Heart left ventricle (tissue), 16 donors: ENCODE data around the gene SLC35D3. TPM values are rescaled to one million over a fixed set of nuclear protein-coding genes. Genes with fewer than 3 reads are reported as not detected.
"Not testable (repeated sequence)": the region's sequence is repeated elsewhere in the genome, so short reads cannot be mapped to it uniquely, and the experiment has no call there.

Experiments
- ATAC-seq, 4 donors: fragments of 200-7000 bp; cut with Tn5 transposase; one replicate each; pipeline ENCODE4 v1.9.1; 2020 to 2022; ENCODE audit warnings: moderate library complexity in 4 of 4, mild to moderate bottlenecking in 3 of 4, moderate number of reproducible peaks in 1 of 4
- DNase-seq, 5 donors: peaks; one replicate each; pipeline ENCODE4 v3.0.0-alpha.2; 2020
- H3K27ac ChIP-seq, 12 donors: fragments of 200-600 bp; sonication (generic) in 4 of 12; one replicate each; pipeline versions ENCODE4 v1.5.0 to v1.8.0; 2016 to 2022; ENCODE audit warnings: mild to moderate bottlenecking in 2 of 12
- H3K27me3 ChIP-seq, 9 donors: fragments of 200-600 bp; sonication (generic) in 2 of 9; one replicate each; pipeline versions ENCODE4 v1.5.1 to v1.8.0; 2016 to 2022; ENCODE audit warnings: mild to moderate bottlenecking in 3 of 9
- H3K36me3 ChIP-seq, 9 donors: fragments of 200-600 bp; sonication (generic) in 2 of 9; one replicate each; pipeline versions ENCODE4 v1.5.0 to v1.8.0; 2018 to 2022; ENCODE audit warnings: mild to moderate bottlenecking in 2 of 9
- H3K4me1 ChIP-seq, 12 donors: fragments of 200-600 bp; sonication (generic) in 4 of 12; one replicate each; pipeline versions ENCODE4 v1.5.0 to v1.8.0; 2016 to 2022; ENCODE audit warnings: mild to moderate bottlenecking in 3 of 12
- H3K4me3 ChIP-seq, 12 donors: fragments of 200-600 bp; sonication (generic) in 4 of 12; one replicate each; pipeline versions ENCODE4 v1.5.0 to v1.8.0; 2017 to 2022; ENCODE audit warnings: mild to moderate bottlenecking in 9 of 12, moderate library complexity in 4 of 12
- H3K9me3 ChIP-seq, 12 donors: fragments of 200-600 bp; sonication (generic) in 4 of 12; one replicate each; pipeline versions ENCODE4 v1.5.0 to v1.8.0; 2016 to 2022; ENCODE audit warnings: mild to moderate bottlenecking in 1 of 12
- POLR2A ChIP-seq, 2 donors: fragments of 450-650 bp; IDR thresholded peaks; one replicate each; pipeline ENCODE4 v1.6.1; 2017; ENCODE audit warnings: antibody characterized with exemption in 2 of 2, mild to moderate bottlenecking in 2 of 2, moderate library complexity in 2 of 2
- WGBS, 4 donors: extraction: QIAGEN DNeasy Blood & Tissue Kit in 2 of 4; methylation state at CpG; one replicate each; pipeline versions ENCODE4 v1.1.5 to v1.1.7; 2013 to 2018; 5-methylcytosine and 5-hydroxymethylcytosine counted together
- intact Hi-C, 10 donors: fragments of 100-400 bp; cut with DNase I; formaldehyde crosslinking; loops; one replicate each; pipeline versions ENCODE4 v1.11.1 to v1.14.2; 2022
- polyA plus RNA-seq, 2 donors: library from polyadenylated mRNA; stranded (reverse); fragments of 200-250 nt; gene quantifications; one replicate each; pipeline ENCODE4 v1.2.3, GENCODE V29; 2013
- total RNA-seq, 9 donors: library from RNA; depleted of rRNA in 2 of 9; stranded (reverse); fragments of >200 nt in 2 of 9; fragmentation: NEBNext Ultra II Directional in 3 of 9; extraction: Animal tissue kit (Norgen Biotek cat#: 25700) in 3 of 9; gene quantifications; one replicate each; pipeline versions ENCODE4 v1.1.0 to v1.2.4, GENCODE V29; 2016 to 2023
- TF ChIP-seq, protein P1 (sequence below), 12 donors: fragments of 200-600 bp; sonication (generic) in 4 of 12; IDR thresholded peaks; one replicate each; pipeline versions ENCODE4 v1.5.0 to v1.8.0; 2018 to 2022; ENCODE audit warnings: antibody characterized with exemption in 12 of 12, mild to moderate bottlenecking in 5 of 12
- donor health status: ischemic (EF 13 %, LVEDD 7.1; RV severe dilation, severe dysfunction).
- donor health status: healthy with polysubstance abuse.
- donor health status: DM: no; HTN: yes; CAD: no.
- donor health status: DM: no; HTN: no; CAD: no.
- donor health status: ischemic (EF 25% LVEDD 6.9; RV normal size, moderate dysfunction).
- donor health status: ischemic (EF 25% LVEDD 5.7; RV mildly dilated, moderate dysfunction).
- donor health status: healthy.
- donor health status: DM: yes; HTN: yes; CAD: no.
- donor health status: ischemic (EF 35%, LVEDD 5.7; RV mildly dilated, moderate dysfunction).
- donor health status: nonischemic (EF 11% LVEDD 7.7; RV severe dilation, severe dysfunction).
- donor health status: DM: yes; HTN: yes; CAD: no.
- donor health status: PGD.
- donor health status: ischemic (EF 29% LVEDD 5.4; RV normal size, mild dysfunction).
- donor health status: nonischemic (EF 23%, LVEDD 6.1; RV moderate dilation, normal function).

Gene SLC35D3
- total and polyA plus RNA-seq, 11 donors = 0.03 to 0.16 TPM; not detected in 9

DNA sequence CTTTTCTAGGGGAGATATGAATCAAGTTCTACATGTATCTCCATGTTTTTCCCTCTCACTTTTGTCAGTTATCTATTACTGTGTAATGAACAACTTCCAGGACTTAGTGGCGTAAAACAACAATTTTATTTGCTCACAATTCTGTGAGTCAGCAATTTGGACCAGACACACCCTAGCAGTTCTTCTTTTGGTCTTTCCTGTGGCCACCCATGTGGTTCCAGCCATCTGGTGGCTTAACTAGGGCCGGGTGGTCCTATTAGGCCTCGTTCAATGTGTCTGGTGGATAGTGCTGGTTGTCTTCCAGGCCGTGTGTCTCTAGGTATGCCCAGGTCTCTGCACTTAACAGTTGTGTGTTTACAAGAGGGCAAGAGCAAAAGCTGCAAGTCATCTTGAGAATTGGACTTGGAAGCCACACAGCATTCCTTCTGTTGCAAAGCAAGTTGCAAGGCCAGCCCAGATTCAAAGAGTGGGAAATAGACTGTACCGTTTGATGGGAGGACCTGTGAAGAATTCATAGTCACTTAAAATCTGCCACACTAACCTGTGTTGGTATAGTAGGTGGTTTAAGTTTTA lies 20.8 kb upstream of the SLC35D3 start:
- H3K27me3 ChIP-seq = no peaks in the 10 kb centered on the region
- peaks cover 0 to 6% (median 0%) of the 10 kb centered on the region in 12 donors for H3K4me1 ChIP-seq
- TF ChIP-seq POLR2A (IDR thresholded peaks at IDR 0.05) = no peak
- TF ChIP-seq, protein P1, sequence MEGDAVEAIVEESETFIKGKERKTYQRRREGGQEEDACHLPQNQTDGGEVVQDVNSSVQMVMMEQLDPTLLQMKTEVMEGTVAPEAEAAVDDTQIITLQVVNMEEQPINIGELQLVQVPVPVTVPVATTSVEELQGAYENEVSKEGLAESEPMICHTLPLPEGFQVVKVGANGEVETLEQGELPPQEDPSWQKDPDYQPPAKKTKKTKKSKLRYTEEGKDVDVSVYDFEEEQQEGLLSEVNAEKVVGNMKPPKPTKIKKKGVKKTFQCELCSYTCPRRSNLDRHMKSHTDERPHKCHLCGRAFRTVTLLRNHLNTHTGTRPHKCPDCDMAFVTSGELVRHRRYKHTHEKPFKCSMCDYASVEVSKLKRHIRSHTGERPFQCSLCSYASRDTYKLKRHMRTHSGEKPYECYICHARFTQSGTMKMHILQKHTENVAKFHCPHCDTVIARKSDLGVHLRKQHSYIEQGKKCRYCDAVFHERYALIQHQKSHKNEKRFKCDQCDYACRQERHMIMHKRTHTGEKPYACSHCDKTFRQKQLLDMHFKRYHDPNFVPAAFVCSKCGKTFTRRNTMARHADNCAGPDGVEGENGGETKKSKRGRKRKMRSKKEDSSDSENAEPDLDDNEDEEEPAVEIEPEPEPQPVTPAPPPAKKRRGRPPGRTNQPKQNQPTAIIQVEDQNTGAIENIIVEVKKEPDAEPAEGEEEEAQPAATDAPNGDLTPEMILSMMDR (IDR thresholded peaks at IDR 0.05) = no peak
- peaks cover 0 to 68% (median 17%) of the 10 kb centered on the region in 9 donors for H3K36me3 ChIP-seq
- intact Hi-C loops = no loop called here
- 90 to 93% (median 92%) methylated on average over 5 of the region's 5 CpGs for WGBS, 4 donors
- no peak overlapping the region for H3K27ac ChIP-seq
- no peaks in the 10 kb centered on the region for H3K9me3 ChIP-seq
- ATAC-seq (no peak), DNase-seq (no peak)
- no peak overlapping the region for H3K4me3 ChIP-seq

DNA sequence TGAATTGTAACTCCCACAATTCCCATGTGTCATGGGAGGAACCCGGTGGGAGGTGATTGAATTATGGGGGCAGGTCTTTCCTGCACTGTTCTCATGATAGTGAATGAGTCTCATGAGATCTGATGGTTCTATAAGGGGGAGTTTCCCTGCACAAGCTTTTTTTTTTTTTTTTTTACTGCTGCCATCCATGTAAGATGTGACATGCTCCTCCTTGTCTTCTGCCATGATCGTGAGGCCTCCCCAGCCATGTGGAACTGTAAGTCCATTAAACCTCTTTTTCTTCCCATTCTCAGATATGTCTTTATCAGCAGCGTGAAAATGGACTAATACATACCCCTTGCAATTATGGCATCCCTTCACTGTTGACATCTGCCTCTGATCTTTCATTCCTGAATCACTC lies 17.6 kb upstream of the SLC35D3 start:
- H3K4me3 ChIP-seq, intact Hi-C loops, ATAC-seq, H3K27ac ChIP-seq, H3K4me1 ChIP-seq, H3K9me3 ChIP-seq, H3K27me3 ChIP-seq, DNase-seq: not testable (repeated sequence)
- peaks cover 0 to 52% (median 8%) of the 10 kb centered on the region in 9 donors for H3K36me3 ChIP-seq
- 90 to 96% (median 94%) methylated on average over 3 of the region's 3 CpGs for WGBS, 4 donors

DNA sequence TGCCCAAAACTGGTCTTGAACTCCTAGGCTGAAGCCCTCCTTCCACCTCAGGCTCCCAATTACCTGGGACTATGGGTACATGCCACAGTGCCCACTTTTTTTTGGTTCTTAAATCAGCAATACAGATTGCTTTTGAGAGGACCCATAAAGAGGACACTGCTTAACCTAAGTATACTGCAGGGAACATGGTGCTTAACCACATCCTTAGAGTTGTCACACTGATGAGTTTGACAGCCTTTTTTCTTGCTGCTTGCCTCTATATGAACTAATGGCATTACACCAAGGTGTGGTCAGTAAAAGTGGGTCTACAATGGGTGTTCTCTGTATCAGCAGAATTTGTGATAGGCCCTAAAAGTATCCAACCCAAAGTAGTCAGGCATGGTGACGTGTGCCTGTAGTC lies 7.2 kb upstream of the SLC35D3 start:
- intact Hi-C loops = no loop called here
- WGBS, 4 donors = 98 to 100% (median 99%) methylated on average over 1 of the region's 1 CpG
- Histone ChIP-seq H3K27ac (no peak overlapping the region), H3K27me3 (peaks cover 0 to 20% (median 10%) of the 10 kb centered on the region in 9 donors), H3K4me1 (peaks cover 0 to 2% (median 0%) of the 10 kb centered on the region in 12 donors), H3K9me3 (no peaks in the 10 kb centered on the region), H3K36me3 (peaks cover 0 to 35% (median 2%) of the 10 kb centered on the region in 9 donors), H3K4me3 (no peak overlapping the region)
- DNase-seq (no peak), ATAC-seq (no peak)
- TF ChIP-seq, protein P1 (IDR thresholded peaks at IDR 0.05) = no peak
- TF ChIP-seq POLR2A (IDR thresholded peaks at IDR 0.05) = no peak

DNA sequence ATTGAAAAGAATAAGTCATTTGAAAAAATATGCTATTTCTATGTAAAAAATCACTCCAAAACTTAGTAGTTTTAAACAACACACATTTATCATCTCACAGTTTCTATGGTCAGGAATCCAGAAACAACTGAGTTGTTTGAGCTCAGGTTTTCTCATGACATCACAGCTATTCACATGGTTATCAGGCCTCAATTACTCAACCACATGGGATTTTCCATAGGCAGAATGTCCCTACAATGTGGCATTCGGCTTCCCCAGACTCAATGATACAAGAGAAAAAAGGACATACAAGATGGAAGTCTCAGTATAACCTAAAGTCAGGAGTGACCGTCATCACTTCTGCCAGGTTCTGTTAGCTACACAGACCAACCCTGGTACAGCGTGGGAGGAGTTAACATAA lies 3.4 kb upstream of the SLC35D3 start:
- WGBS, 4 donors = 82 to 88% (median 85%) methylated on average over 3 of the region's 3 CpGs
- Histone ChIP-seq H3K27ac (no peak overlapping the region), H3K4me1 (peaks cover 0 to 36% (median 25%) of the 10 kb centered on the region in 12 donors), H3K9me3 (no peaks in the 10 kb centered on the region), H3K27me3 (peaks cover 11 to 57% (median 46%) of the 10 kb centered on the region in 9 donors), H3K36me3 (peaks cover 0 to 24% (median 0%) of the 10 kb centered on the region in 9 donors), H3K4me3 (no peak overlapping the region)
- intact Hi-C loops = no loop called here
- no peak for ATAC-seq
- no peak for DNase-seq
- TF ChIP-seq POLR2A (IDR thresholded peaks at IDR 0.05) = no peak
- TF ChIP-seq, protein P1 (IDR thresholded peaks at IDR 0.05) = no peak

DNA sequence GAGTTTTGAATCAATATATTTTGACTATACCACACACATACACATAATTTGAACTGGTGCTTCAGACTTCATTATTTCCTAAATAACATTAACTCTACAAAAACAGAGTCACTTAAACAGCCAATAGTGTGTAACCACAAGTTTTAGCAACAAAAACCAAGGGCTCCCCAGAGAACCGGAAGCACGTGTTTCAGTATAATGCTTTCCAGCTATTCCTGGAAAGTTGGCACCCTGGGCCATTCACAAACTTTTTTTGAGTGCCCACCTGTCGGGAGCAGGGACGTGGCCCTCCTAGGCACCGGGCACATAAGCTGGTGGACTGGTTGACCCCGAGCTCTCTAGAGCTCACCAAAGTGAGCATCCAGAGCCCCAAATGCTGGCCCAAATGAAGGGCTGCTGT lies 1.9 kb upstream of the SLC35D3 start:
- intact Hi-C loops = no loop called here
- Histone ChIP-seq H3K36me3 (peaks cover 0 to 12% (median 0%) of the 10 kb centered on the region in 9 donors), H3K27ac (no peak overlapping the region), H3K4me1 (peaks cover 0 to 36% (median 25%) of the 10 kb centered on the region in 12 donors), H3K4me3 (peak overlapping the region in 5 of 12 donors; percentile 47 to 62 (median 57)), H3K27me3 (peaks cover 11 to 63% (median 52%) of the 10 kb centered on the region in 9 donors), H3K9me3 (no peaks in the 10 kb centered on the region)
- TF ChIP-seq POLR2A (IDR thresholded peaks at IDR 0.05) = no peak
- TF ChIP-seq, protein P1 (IDR thresholded peaks at IDR 0.05) = no peak
- WGBS, 4 donors = 43 to 49% (median 44%) methylated on average over 6 of the region's 6 CpGs
- ATAC-seq (no peak), DNase-seq (no peak)
